ENCODE data around the gene VSTM2L.

Gene VSTM2L

DNA sequence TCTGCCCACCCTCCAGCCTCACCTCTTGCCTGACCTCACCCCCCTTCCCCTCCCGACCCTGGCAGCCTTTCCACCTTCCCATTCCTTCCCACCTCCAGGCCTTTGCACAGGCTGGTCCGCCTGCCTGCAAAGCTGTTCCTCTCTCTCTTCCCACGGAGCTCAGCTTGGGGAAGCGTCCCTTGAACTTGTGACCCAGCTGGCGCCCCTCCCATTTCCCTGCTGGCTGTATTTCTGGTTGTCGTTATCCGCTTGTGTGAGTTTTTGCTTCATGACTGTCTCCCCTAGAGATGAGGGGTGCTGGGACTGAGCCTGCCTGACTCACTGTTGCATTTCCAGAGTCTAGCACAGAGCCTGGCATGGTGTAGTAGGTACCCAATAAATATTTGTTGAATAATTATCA lies 32.5 kb downstream of the VSTM2L start:
- H3K4me3 ChIP-seq (ENCODE audit: low read depth, low read length), result no peak overlapping the region
- no peak for TF ChIP-seq CTCF (IDR thresholded peaks at IDR 0.05; ENCODE audit: low read depth, low read length)
- TF ChIP-seq POLR2A (IDR thresholded peaks at IDR 0.05; ENCODE audit: extremely low read depth, insufficient read length), result no peak
- no peak for TF ChIP-seq MYC (IDR thresholded peaks at IDR 0.05; ENCODE audit: low read depth, low read length)
- no peak for DNase-seq (ENCODE audit: low read depth)

- no peak overlapping the region for H3K4me3 ChIP-seq (ENCODE audit: low read depth, low read length)
- DNase-seq (ENCODE audit: low read depth), result no peak
- no peak for TF ChIP-seq POLR2A (IDR thresholded peaks at IDR 0.05; ENCODE audit: extremely low read depth, insufficient read length)
- no peak for TF ChIP-seq MAX (IDR thresholded peaks at IDR 0.05; ENCODE audit: low read depth, low read length)
- TF ChIP-seq CTCF (IDR thresholded peaks at IDR 0.05; ENCODE audit: low read depth, low read length), result no peak
- TF ChIP-seq MYC (IDR thresholded peaks at IDR 0.05; ENCODE audit: low read depth, low read length), result no peak
These were observed 33.1 kb downstream of the VSTM2L start for GRCh38 chr20:37936041-37936440.

DNA sequence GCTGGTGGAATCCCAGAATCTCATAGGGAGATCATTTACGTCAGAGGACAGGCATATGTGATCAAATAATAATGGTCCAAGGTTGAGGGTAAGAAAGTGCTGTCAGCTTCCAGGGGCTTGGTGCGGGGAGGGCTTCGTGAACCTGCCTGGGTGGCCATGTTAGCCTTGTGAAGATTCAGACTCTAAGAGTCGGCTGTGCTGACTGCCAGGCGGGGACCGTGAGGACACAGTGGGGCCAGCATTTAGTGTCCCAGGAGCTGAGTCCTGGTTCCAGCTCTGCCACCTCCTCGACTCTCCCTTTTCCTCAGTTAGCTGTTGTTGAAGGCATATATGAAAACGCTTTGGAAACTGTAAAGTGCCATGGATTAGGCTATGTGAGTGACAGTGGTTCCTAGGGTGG lies 33.5 kb downstream of the VSTM2L start:
- H3K4me3 ChIP-seq (ENCODE audit: low read depth, low read length), result no peak overlapping the region
- DNase-seq (ENCODE audit: low read depth), result no peak
- TF ChIP-seq POLR2A (IDR thresholded peaks at IDR 0.05; ENCODE audit: extremely low read depth, insufficient read length) (no peak), CTCF (IDR thresholded peaks at IDR 0.05; ENCODE audit: low read depth, low read length) (no peak), MYC (IDR thresholded peaks at IDR 0.05; ENCODE audit: low read depth, low read length) (no peak)

GRCh38 chr20:37937686-37938085 lies 34.8 kb downstream of the VSTM2L start:
- no peak for DNase-seq (ENCODE audit: low read depth)
- no peak overlapping the region for H3K4me3 ChIP-seq (ENCODE audit: low read depth, low read length)
- TF ChIP-seq POLR2A (IDR thresholded peaks at IDR 0.05; ENCODE audit: extremely low read depth, insufficient read length) (no peak), MYC (IDR thresholded peaks at IDR 0.05; ENCODE audit: low read depth, low read length) (no peak), MAX (IDR thresholded peaks at IDR 0.05; ENCODE audit: low read depth, low read length) (no peak), CTCF (IDR thresholded peaks at IDR 0.05; ENCODE audit: low read depth, low read length) (no peak)

DNA sequence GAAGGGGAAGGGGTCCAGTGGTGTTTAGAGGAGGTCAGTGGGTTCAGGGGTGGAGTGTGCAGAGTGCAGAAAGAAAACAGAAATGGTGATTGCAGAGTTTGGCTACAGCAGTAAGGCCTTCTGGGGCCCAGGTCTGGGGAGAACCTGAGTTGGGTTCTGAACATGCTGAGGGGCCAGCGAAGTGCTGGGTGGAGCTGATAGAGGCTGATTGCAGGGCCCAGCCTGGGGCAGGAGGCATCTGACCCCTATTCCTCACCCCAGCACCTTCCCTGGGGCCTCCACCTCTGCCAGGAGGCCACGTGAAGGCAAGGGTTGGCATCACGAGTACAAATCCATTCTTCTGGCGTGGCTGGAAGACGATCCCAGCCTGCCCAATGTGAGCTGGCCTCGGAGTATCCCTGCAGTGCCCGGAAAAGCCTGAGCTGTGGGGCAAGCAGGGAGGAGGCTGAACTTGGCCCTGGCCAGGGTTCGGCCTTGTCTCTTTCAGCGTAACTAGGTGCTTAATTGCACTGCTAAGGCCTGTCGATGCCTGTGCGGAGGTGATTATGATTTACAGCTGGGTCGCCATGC lies 35.3 kb downstream of the VSTM2L start:
- DNase-seq (ENCODE audit: low read depth), result no peak
- TF ChIP-seq MYC (IDR thresholded peaks at IDR 0.05; ENCODE audit: low read depth, low read length) (no peak), POLR2A (IDR thresholded peaks at IDR 0.05; ENCODE audit: extremely low read depth, insufficient read length) (no peak), CTCF (IDR thresholded peaks at IDR 0.05; ENCODE audit: low read depth, low read length) (no peak), MAX (IDR thresholded peaks at IDR 0.05; ENCODE audit: low read depth, low read length) (no peak)
- H3K4me3 ChIP-seq (ENCODE audit: low read depth, low read length), result no peak overlapping the region

GRCh38 chr20:37938954-37939353 lies 36.0 kb downstream of the VSTM2L start:
- no peak for TF ChIP-seq MYC (IDR thresholded peaks at IDR 0.05; ENCODE audit: low read depth, low read length)
- no peak for TF ChIP-seq CTCF (IDR thresholded peaks at IDR 0.05; ENCODE audit: low read depth, low read length)
- TF ChIP-seq MAX (IDR thresholded peaks at IDR 0.05; ENCODE audit: low read depth, low read length), result no peak
- no peak for TF ChIP-seq POLR2A (IDR thresholded peaks at IDR 0.05; ENCODE audit: extremely low read depth, insufficient read length)
- H3K4me3 ChIP-seq (ENCODE audit: low read depth, low read length), result no peak overlapping the region
- DNase-seq (ENCODE audit: low read depth), result no peak
